Muscle of leg (tissue), 11 donors: ENCODE measurements around the gene ART4. TPM values are rescaled to one million over a fixed set of nuclear protein-coding genes. Genes with fewer than 3 reads are reported as not detected.

ENCODE experiments used
- DNase-seq: peaks from one replicate; pipeline ENCODE4 v3.0.0; 2013
- H3K27ac ChIP-seq: one replicate; pipeline ENCODE4 v1.5.1; 2013; ENCODE audit warnings: mild to moderate bottlenecking, low read length, control low read depth
- H3K27me3 ChIP-seq: one replicate; pipeline ENCODE4 v1.6.1; 2013; ENCODE audit warnings: low read length; ENCODE audit not compliant: control insufficient read depth, insufficient read depth
- H3K36me3 ChIP-seq: one replicate; pipeline ENCODE4 v1.6.1; 2013; ENCODE audit warnings: low read length; ENCODE audit not compliant: control insufficient read depth, insufficient read depth
- H3K4me1 ChIP-seq: one replicate; pipeline ENCODE4 v1.6.1; 2013; ENCODE audit warnings: low read length; ENCODE audit not compliant: control insufficient read depth, insufficient read depth
- H3K4me3 ChIP-seq: one replicate; pipeline ENCODE4 v1.5.1; 2013; ENCODE audit warnings: low read length, control low read depth
- H3K9me3 ChIP-seq: replicated peaks from 2 replicates; pipeline ENCODE4 v1.6.1; 2013; ENCODE audit warnings: low read depth, low read length; ENCODE audit not compliant: control insufficient read depth
- WGBS: methylation state at CpG from one replicate; pipeline ENCODE4 v1.1.5; 2013; ENCODE audit warnings: missing lambda C conversion rate; ENCODE audit not compliant: insufficient coverage; 5-methylcytosine and 5-hydroxymethylcytosine counted together
- polyA plus RNA-seq, 8 donors: library from polyadenylated mRNA; unstranded; fragments of 120-200 nt; gene quantifications; one replicate each; pipeline versions ENCODE4 v1.2.1 to v1.2.3, GENCODE V29; 2013; ENCODE audit warnings: inconsistent platforms in 1 of 8, low replicate concordance in 1 of 8; ENCODE audit not compliant: insufficient read length in 8 of 8, insufficient read depth in 1 of 8
- total RNA-seq: library from RNA; stranded (reverse); fragments of 120-200 nt; gene quantifications from one replicate; pipeline ENCODE4 v1.2.4, GENCODE V29; 2013

Gene ART4
- total and polyA plus RNA-seq, 9 donors = 0.05 to 0.51 (median 0.12) TPM

DNA sequence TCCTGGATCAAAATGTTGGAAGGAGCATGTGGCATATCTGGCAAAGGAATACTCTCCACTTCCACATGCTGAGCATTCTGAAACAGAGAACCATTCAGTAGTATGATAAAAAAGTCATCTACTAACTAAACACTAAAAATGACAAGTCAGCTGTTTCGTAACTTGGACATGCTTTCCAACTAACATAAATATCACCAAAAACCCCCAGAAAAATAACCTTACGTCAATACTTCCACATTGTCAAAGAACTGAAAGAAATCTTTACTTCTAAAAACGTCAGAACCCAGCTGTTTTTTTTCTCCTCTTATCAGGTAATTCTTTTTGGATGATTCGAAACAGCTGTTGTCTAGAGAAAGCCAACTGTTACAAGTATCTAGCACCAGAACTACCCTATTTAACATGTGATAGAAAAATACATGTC is 48.3 kb downstream of the ART4 start:
- Histone ChIP-seq H3K9me3 (no peaks in the 10 kb centered on the region), H3K4me1 (no peaks in the 10 kb centered on the region), H3K27me3 (no peaks in the 10 kb centered on the region), H3K27ac (no peak overlapping the region), H3K4me3 (no peak overlapping the region), H3K36me3 (peaks cover 46% of the 10 kb centered on the region)
- DNase-seq = no peak
- 60% methylated on average over 1 of the region's 4 CpGs for WGBS

DNA sequence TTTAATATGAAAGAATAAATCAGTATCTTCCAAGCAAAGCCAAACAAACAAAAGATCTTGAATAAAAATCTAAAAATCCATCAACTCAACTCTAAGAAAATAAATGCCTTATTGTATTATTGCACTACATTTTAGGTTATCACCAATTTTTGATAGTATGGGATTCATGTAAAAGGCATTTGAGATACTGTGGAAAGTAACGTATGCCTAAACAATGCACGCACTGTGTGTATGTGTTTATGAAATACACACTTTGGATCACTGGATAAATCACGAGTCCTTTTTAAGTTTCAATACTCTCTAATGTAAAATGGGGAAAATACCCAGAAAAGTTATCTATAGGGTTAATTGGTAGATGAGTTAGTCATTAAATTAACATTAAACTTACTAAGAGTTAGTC is 57.8 kb downstream of the ART4 start:
- no peaks in the 10 kb centered on the region for H3K9me3 ChIP-seq
- H3K36me3 ChIP-seq = peaks cover 25% of the 10 kb centered on the region
- no CpG with 5 or more reads among the region's 3 CpGs for WGBS

DNA sequence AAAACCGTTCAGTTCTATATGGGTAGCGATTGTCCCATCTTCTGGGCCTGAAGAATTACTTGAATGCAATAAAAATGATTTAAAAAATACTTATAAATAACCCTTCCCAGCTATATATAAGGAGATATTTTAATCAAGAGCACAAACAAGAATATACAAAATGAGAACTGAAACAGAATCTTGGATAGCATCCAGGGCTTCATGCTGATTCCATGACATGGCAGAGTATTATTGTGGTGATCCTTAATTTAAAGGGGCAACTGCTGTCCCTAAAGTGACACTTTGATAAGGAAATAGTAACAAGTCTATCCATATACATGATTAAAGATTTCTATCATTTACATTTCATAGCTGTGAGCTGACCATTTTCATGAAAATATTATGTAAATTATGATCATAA is 58.9 kb downstream of the ART4 start:
- no CpG with 5 or more reads among the region's 2 CpGs for WGBS
- Histone ChIP-seq H3K27me3 (no peaks in the 10 kb centered on the region), H3K9me3 (no peaks in the 10 kb centered on the region), H3K4me3 (no peak overlapping the region), H3K4me1 (no peaks in the 10 kb centered on the region), H3K27ac (no peak overlapping the region), H3K36me3 (peaks cover 18% of the 10 kb centered on the region)
- DNase-seq = peak; percentile 43

More for the DNA sequence above, 57.8 kb downstream of the ART4 start:
- Histone ChIP-seq H3K27me3 (no peaks in the 10 kb centered on the region), H3K4me1 (no peaks in the 10 kb centered on the region), H3K27ac (no peak overlapping the region), H3K4me3 (no peak overlapping the region)
- DNase-seq = no peak

DNA sequence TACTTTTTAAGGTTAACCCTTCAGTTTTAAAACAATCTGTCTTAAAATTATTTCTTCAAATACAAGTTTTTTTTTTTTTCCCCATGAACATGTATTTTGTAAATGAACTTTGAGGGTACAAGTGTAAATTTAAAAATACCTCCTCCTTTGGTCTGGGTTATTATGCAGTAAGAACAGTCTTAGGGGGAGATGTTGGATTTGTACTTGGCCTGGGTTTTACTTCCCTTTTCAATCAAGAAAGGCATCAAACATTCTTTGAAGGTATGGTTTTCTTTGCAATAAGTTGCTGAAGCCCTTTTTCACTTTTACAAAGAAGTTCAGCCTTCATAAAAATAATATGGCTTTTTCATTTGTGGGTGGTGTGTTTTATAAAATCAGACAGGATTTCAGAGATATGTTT is 60.6 kb downstream of the ART4 start:
- Histone ChIP-seq H3K4me3 (no peak overlapping the region), H3K27ac (no peak overlapping the region), H3K9me3 (no peaks in the 10 kb centered on the region), H3K27me3 (no peaks in the 10 kb centered on the region), H3K36me3 (peaks cover 6% of the 10 kb centered on the region), H3K4me1 (no peaks in the 10 kb centered on the region)
- DNase-seq = no peak

DNA sequence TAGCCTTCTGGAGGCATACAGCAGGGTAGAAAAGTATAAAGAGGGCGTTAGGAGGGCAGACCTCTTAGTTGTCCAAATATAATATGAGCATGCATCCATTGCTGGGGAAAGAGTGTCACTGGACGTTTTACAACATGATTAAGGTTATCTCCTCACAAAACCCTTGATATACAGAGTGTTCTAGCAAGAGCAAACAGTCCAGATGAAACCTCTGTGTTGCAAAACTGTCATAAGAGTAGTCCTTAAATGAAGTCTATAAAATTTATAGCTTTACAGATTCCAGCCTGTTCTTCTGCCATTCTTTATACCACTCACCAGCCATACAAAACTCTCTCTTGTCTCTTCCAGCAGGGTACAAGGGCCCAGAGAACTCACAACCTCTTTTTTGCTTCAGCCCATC is 61.8 kb downstream of the ART4 start:
- Histone ChIP-seq H3K9me3 (no peaks in the 10 kb centered on the region), H3K36me3 (no peaks in the 10 kb centered on the region), H3K4me3 (no peak overlapping the region), H3K4me1 (no peaks in the 10 kb centered on the region), H3K27me3 (no peaks in the 10 kb centered on the region), H3K27ac (no peak overlapping the region)
- no peak for DNase-seq
- no CpG with 5 or more reads among the region's 2 CpGs for WGBS

DNA sequence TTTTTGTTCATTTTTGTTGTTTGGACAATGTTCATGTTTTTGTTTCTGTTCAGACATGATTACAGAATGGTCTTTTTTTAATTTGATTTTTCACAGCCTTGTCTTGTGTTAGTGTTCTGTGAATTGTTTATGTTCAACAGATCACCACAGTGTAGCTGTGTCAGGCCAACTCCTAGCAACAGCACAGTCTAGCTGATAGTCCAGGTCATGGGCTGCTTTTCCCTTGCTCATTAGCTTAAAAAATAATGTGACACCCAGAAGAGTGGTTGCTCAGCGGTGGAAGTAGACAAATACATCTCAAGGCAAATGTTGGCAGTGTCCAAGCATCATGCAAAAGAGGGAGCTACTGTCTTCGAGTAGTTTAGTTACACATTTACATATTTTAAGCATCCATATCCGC is 62.5 kb downstream of the ART4 start:
- Histone ChIP-seq H3K36me3 (no peaks in the 10 kb centered on the region), H3K9me3 (no peaks in the 10 kb centered on the region), H3K27ac (no peak overlapping the region), H3K4me3 (no peak overlapping the region), H3K4me1 (peaks cover 2% of the 10 kb centered on the region), H3K27me3 (no peaks in the 10 kb centered on the region)
- no peak for DNase-seq
- WGBS = no CpG with 5 or more reads among the region's 3 CpGs

DNA sequence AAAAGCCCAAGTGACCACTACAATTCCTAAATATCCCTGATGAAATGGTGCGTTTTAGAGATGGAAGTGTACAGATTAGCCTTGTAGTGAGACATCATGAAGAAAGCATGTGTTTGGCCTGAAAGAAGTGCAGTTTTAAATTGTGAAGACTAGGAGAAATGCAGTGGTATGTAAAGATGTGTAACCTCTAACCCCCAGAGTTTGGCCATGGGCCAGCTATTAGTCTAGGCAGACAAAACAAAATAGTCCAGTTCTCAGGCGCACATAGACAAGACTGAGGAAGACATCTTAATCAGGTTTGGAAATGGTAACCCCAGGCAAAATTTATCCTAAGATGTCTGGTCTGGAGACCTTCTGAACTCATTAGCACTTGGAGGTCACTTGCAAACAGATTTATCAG is 63.5 kb downstream of the ART4 start:
- H3K4me3 ChIP-seq = no peak overlapping the region
- no peaks in the 10 kb centered on the region for H3K36me3 ChIP-seq
- H3K27me3 ChIP-seq = no peaks in the 10 kb centered on the region
- no peak for DNase-seq
- H3K9me3 ChIP-seq = no peaks in the 10 kb centered on the region
- 100% methylated on average over 1 of the region's 2 CpGs for WGBS
- H3K4me1 ChIP-seq = peaks cover 5% of the 10 kb centered on the region
- no peak overlapping the region for H3K27ac ChIP-seq

DNA sequence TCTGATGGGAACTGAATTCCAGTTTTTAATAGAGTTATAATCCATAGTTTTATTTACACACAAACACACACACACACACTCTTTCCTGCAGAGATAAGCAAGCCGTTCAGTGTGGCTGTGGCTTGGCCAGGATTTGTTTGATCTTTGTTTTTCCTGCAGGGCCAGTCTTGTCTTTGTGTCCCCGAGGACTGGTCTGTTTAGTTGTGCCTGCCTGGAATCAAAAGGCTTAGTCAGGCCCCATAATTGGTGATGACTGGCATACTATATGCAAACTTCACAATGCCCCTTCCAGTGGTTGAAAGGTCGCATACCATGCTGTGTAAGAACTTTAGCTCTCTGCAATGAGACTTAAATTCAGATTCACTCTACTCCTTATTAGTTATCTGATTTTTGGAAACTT is 66.1 kb downstream of the ART4 start:
- Histone ChIP-seq H3K27ac (no peak overlapping the region), H3K36me3 (no peaks in the 10 kb centered on the region), H3K9me3 (no peaks in the 10 kb centered on the region), H3K4me3 (no peak overlapping the region), H3K27me3 (no peaks in the 10 kb centered on the region), H3K4me1 (peaks cover 12% of the 10 kb centered on the region)
- DNase-seq = no peak
- WGBS = no CpG with 5 or more reads among the region's 3 CpGs

DNA sequence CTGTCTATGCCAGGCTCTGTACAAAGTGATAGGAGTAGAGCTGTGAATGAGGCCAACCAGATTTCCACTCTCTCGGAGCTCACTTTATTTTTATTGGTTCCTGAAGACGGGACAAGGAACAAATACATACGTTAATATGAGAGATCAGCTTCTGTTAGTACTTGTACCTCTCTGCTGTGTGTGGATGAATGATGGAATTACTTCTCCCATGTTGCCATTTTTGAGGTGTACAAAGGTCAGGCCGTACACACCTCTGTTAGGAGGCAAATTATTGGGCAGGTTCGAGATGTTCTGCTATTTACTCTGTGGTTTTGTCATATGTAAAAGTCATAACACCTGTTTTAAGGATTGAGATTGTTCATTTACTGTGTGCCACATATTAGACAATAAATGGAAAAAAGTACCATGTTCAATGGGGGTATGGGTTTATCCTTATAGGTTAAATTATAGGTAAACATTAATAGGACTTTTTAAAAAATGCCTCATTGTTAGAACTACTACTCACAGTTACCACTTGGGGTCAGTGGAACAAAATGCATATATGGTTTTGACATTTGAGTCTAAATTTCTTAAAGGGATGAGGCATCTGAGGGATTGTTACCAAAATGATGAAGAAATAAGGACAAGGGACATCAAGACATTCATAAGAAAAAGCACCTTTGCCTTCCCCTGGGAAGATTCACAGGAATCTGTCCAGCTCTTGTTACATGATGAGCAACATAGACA is 66.9 kb downstream of the ART4 start:
- no peaks in the 10 kb centered on the region for H3K9me3 ChIP-seq
- H3K27ac ChIP-seq = no peak overlapping the region

DNA sequence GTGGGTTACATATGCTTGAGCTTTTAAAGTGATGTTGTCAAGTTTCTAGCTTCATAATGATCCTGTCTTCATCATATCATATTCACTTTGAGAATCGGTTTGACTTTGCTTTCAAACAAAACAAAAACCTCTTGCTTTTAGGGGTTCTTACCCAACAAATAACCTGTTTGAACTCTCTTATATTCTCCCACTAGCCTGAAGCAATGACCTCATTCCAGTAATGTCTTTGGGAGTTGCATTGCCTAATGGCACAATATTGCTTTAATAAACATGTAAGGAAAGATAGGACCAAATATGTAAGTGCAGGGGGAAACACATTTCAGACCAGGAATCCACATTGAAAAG is 67.7 kb downstream of the ART4 start:
- Histone ChIP-seq H3K4me3 (peak overlapping the region; percentile 63), H3K4me1 (peaks cover 12% of the 10 kb centered on the region), H3K9me3 (no peaks in the 10 kb centered on the region), H3K27ac (peak overlapping the region; percentile 91), H3K27me3 (no peaks in the 10 kb centered on the region), H3K36me3 (no peaks in the 10 kb centered on the region)
- WGBS = no CpG with 5 or more reads among the region's 1 CpG
- no peak for DNase-seq

More for the DNA sequence above, 66.9 kb downstream of the ART4 start:
- Histone ChIP-seq H3K4me3 (no peak overlapping the region), H3K4me1 (peaks cover 12% of the 10 kb centered on the region), H3K27me3 (no peaks in the 10 kb centered on the region), H3K36me3 (no peaks in the 10 kb centered on the region)
- DNase-seq = no peak
- no CpG with 5 or more reads among the region's 5 CpGs for WGBS
